PC-3 (cell line): Measurements from ENCODE around the gene NME7.

Experiments used
- EZH2 ChIP-seq: fragments of 300-600 bp; sonication (generic); IDR thresholded peaks from one replicate; pipeline ENCODE4 v1.6.1; 2017; ENCODE audit warnings: antibody characterized with exemption, mild to moderate bottlenecking, low read length; ENCODE audit not compliant: unreplicated experiment
- EZH2phosphoT487 ChIP-seq: fragments of 300-600 bp; sonication (generic); IDR thresholded peaks from 2 replicates; pipeline ENCODE4 v1.6.1; 2018; ENCODE audit warnings: mild to moderate bottlenecking, antibody characterized with exemption, low read length, borderline replicate concordance
- TF ChIP-seq, protein P1 (sequence below): fragments of 300-600 bp; sonication (generic); conservative IDR thresholded peaks from 2 replicates; pipeline ENCODE4 v1.5.1; 2017; ENCODE audit warnings: antibody characterized with exemption, low read depth, mild to moderate bottlenecking, low read length

DNA sequence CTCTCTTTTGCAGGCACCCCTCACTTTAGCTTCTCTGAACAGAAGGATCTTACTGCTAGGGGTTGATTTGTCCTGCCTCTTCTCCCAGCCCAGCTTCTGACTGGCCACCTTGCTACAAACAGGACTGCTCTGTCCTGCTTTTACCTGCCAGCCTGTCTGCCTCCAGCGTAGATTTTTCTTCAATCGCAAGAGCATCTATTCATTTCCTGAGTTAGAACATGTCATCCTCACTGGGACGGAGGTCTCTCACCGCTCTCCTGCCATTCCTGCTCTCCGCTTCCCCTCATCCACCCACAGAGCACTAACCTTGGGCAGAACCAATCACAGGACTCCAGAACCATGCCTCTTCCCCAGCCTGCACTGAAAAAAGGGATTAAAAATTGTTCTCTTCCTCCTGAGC, 264.6 kb downstream of the NME7 start:
- TF ChIP-seq EZH2 (no peak), EZH2phosphoT487 (no peak)
- TF ChIP-seq, protein P1, sequence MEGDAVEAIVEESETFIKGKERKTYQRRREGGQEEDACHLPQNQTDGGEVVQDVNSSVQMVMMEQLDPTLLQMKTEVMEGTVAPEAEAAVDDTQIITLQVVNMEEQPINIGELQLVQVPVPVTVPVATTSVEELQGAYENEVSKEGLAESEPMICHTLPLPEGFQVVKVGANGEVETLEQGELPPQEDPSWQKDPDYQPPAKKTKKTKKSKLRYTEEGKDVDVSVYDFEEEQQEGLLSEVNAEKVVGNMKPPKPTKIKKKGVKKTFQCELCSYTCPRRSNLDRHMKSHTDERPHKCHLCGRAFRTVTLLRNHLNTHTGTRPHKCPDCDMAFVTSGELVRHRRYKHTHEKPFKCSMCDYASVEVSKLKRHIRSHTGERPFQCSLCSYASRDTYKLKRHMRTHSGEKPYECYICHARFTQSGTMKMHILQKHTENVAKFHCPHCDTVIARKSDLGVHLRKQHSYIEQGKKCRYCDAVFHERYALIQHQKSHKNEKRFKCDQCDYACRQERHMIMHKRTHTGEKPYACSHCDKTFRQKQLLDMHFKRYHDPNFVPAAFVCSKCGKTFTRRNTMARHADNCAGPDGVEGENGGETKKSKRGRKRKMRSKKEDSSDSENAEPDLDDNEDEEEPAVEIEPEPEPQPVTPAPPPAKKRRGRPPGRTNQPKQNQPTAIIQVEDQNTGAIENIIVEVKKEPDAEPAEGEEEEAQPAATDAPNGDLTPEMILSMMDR, result no peak
